KBM-7 (cell line): Measurements from ENCODE around the gene SKAP2.

ENCODE experiments used
- DNase-seq: peaks from one replicate; pipeline ENCODE4 v3.0.0-alpha.2; 2015
- in situ Hi-C: fragments of 300-500 bp; cut with MboI; formaldehyde crosslinking; loops from 2 replicates; pipeline ENCODE4 v1.14.3; 2020; ENCODE audit warnings: low sequenced_read_pairs, low pct_unique_long_range_greater_than_20kb, mixed read lengths

Gene SKAP2

DNA sequence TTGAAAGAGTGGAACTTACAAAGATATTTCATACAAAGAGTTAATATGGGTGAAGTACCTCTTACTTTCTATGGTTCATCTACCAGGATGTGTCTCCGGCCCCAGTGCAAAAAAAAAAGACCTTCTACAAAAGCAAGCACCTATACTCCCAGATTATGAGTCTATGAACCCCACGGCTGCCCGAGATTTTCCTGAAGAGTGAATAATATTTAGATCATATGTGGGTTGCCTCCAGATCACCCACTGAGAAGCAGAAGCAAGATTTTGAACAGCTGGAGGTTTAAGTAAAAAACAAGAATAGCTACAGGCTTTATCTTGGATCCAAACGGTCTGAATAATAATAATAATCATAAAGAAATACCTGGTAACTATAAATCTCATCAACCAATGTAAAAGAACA is 207.7 kb downstream of the SKAP2 start:
- in situ Hi-C loops, result loop anchor here (25.0 kb wide), 1 partner anchor 769 kb away; no protein-coding TSS in a partner anchor
- no peak for DNase-seq

DNA sequence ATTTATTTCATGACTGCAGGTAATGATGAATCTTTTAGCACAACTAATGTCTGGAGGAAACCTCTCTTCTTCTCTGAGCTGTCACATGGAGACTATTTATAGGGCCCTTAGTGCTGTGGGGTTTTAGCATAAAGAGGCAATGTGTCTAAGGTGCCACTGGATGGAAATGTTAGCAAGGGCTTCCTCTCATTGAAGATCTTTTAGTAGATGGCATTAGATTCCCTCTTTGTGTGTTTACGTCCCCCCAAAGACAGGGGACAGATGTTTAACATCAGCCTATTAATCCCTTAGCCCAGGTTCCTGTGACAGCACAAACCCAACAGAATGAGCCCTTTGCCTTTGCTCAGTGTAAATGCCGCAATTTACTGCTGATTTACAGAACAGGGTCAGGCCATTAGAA is 208.6 kb downstream of the SKAP2 start:
- in situ Hi-C loops, result loop anchor here (25.0 kb wide), 1 partner anchor 768 kb away; no protein-coding TSS in a partner anchor
- DNase-seq, result no peak

DNA sequence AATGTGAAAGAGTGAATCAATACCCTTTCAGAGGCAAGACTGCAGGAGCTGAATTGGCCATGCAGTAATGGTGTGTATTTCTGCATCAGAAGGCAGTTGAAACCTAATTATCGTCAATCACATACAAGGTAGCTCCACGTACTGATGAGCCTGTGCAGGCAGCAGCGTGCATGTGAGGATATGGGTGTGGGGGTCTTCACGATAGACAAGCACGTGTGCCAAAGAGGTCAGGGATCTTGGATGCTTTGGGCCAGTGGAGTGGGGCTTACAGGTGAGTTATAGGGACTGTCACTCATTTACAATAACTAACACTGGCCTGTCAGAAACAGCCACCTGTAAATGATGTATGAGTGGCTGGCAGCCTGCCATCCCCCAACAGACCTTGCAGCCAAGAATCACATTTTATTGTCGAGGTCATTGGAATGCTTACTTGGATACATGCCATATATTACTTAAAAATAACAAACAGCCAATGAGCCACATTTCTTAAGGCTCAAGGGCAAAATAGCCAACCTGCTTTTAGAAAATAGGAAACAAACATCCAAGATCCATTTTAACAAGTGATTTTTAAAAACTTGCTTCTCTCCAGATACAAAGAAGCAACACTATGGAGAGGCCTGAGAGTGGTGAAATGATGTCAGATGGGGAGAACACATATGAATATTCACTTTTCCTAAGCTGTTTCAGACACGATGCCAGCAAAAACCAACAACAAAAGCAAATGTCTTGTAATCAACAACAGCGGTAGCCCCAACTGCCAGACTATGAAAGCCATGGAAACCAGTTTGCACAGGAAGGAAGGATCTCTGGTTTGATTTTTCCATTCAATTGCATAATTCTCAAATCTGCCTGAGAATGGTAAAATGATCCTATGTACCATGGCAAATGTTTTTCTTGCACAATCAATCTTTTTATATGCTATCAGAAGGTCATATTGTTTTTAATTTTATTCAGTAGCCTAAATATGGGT is 210.7 kb downstream of the SKAP2 start:
- in situ Hi-C loops, result loop anchor here (25.0 kb wide), 1 partner anchor 766 kb away; no protein-coding TSS in a partner anchor
- no peak for DNase-seq

DNA sequence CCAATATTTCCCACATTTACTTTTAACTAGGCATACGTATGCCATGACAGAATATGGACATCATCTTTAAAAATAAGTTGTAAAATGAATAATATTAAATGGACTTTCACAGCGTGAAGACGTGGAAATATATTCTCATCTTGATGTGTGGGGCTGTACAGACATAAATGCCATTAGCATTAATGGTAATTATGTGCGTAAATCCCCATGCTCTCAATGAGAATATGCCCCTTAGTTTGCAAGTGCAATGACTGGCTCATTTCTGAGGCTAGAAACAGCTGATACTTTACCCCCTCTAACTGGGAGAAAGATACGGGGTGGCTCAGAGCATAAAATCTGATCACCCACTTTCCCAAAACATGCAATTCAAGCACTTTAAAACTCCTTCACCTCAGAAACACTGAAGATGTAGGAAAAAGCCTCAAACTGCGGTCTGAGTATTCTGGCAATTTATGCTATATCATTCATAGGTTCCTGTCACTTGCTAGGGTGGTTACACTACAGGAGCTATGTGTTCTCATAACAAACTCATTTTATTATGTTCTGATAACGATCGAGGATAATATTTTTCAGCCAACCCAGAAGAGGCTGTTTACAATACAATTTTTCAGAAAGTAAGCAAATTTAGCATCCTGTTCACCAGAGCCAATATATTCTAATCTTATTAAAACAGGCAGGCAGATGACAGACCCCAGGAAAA is 211.8 kb downstream of the SKAP2 start:
- DNase-seq, result no peak
- in situ Hi-C loops, result loop anchor here (25.0 kb wide), 1 partner anchor 765 kb away; no protein-coding TSS in a partner anchor

DNA sequence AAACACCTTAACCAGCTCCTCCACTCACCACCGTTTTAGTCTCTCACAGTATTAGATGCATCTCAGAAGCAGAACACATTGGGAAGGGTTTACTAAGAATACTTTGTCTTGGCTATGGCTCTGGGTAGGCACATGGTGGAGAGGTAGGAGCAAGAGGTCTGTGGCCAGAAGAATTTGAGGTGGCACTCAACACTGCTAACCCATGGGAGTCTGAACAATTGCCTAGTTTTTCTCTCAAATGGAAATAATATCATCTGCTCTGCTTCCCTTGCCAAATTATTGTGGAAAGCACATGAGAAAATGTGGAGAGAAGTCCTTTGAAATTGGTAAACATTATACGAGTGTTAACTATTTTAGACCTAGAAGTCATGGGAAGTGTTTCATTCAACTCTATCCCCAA is 214.3 kb downstream of the SKAP2 start:
- no peak for DNase-seq
- in situ Hi-C loops, result loop anchor here (25.0 kb wide), 1 partner anchor 763 kb away; no protein-coding TSS in a partner anchor

DNA sequence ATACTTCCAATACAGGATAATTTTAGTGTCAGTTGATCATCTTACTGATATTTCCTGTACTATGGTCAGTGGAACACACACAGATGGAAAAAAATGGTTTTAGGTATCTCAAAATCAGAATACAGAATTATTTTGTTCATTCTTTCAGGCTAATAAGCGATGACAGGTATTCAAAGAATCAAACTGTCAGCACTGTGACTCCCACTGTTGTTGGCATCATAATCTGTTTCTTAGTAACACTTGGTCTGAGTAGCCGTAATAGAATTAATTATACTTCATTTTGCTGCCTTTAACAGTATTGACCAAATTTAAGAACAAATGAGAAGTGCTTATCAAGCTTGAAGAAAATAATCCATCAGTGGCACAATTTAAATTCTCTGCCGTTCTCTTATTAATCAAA is 215.0 kb downstream of the SKAP2 start:
- no peak for DNase-seq
- in situ Hi-C loops, result no loop called here

DNA sequence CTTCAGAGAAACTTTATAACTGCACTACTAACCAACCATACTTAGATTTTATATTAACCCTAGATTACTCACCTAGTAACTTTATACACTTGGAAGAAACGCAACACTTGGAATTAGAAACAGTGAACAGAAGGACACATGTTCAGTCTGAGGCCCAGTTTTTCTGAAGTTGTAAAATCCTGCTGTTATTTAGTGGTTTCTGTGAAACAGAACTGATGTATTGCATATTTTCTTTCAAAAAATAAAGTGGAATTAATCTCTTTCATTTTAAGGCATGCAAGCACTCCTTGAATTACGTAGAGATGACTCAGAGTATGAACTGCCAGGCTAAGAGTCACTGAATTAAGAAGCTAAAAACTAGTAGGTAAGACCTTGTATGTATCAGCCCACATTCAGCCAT is 215.8 kb downstream of the SKAP2 start:
- no peak for DNase-seq
- in situ Hi-C loops, result no loop called here

DNA sequence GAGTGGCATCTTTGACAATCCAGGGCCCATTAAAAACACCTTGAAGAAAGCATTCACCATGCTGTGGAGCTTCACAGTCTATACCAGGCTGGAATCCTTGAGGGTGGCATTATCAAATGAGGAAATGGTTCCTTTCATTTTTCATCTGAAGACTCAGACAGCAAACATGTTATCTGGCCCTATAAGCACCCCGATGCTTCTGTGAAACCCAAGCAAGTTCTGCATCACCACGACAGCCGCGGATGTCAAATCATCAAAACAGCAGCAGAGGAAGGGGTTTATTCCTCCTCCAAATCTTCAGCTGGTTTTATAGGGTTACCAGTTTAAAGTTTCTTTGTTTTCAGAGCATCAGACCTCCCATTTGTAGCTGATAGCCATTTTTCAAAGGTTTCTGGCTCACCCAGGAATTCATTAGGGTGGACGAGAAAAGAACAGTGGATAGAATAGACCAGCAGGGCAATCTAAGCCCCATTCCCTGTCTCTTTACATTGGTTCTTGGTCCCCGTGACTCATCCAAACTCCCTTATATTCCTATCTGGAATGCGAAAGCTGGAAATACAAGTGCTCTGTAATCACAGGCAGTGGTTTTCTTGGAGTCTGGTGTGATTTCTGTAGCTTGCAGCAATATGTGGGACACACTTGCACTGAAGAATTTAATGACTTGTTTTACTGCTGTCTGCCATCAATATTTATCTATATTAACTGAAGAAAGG is 217.9 kb downstream of the SKAP2 start:
- in situ Hi-C loops, result no loop called here
- no peak for DNase-seq

DNA sequence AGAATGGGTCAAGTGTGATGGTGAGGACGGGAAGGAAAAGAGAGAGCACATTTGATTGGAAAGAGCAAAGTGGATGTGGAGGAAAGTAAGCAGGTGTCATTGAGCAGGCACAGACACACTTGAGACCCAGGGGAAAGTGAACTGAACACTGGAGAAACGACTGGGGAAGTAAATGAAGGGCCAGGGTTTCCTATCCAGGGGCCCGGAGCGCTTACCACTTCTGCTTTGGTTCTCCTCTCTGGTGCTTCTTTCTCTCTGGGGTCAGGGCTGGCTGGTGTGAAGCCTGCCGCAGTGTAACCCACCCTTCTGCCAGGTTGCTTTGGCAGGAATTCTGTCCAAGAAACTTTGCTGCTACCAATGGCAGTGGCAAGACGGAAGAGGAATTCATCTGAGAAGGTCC is 219.3 kb downstream of the SKAP2 start:
- DNase-seq, result peak; percentile 39
- in situ Hi-C loops, result no loop called here

DNA sequence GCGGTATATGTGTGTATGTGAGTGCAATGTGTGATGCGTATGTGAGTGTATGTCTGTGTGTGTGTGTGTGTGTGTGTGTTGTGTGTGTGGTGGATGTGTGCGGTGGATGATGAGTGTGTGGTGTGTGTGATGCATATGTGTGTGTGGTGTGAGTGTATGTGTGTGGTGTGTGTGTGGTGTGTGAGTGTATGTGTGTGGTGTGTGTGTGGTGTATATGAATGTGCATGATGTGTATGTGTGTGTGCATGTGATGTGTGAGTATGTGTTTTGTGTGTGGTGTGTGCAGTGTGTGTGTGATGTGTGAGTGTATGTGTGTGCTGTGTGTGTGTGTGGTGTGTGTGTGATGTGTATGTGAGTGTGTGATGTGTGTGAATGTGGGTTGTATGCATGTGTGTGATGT is 222.0 kb downstream of the SKAP2 start:
- in situ Hi-C loops, result no loop called here
- no peak for DNase-seq

DNA sequence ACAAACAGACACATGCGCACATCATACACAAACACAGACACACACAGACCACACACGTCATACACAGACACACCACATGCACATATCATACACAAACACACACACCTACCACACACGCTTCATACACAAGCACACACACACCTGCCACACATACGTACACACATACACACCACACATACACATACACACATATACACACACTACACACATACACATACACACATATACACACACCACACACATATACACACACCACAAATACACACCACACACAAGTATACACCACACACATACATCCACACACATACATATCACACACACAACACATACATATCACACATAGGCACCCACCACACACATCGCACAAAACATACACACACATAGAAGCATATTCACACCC is 224.7 kb downstream of the SKAP2 start:
- DNase-seq, result no peak
- in situ Hi-C loops, result no loop called here

DNA sequence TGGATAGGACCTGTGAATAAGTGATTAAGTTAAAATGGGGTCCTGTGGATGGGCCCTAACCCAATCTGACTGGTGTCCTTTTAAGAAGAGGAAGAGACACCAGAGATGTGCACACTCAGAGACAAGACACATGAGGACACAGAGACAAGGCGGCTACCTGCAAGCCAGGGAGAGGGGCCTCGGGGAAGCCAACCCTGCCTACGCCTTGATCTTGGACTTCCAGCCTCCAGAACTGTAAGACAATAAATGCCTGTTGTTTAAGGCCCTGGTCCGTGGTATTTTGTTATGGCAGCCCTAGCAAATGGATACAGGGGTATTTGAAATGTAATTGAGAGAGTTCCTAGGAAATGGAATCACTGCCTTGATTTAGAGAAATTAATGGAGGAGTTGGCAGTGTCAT is 225.3 kb downstream of the SKAP2 start:
- in situ Hi-C loops, result no loop called here
- no peak for DNase-seq

DNA sequence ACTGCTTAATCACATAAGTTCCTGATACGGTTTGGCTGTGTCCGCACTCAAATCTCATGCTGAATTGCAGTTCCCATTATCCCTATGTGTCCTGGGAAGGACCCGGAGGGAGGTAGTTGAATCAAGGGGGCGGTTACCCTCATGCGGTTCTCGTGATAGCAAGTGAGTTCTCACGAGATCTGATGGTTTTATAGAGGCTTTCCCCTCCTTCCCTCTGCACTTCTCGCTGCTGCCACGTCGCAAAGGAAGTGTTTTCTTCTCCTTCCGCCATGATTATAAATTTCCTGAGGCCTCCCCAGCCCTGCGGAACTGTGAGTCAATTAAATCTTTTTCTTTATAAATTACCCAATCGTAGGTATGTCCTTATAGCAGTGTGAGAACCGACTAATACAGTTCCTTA is 226.2 kb downstream of the SKAP2 start:
- DNase-seq, result no peak
- in situ Hi-C loops, result no loop called here

DNA sequence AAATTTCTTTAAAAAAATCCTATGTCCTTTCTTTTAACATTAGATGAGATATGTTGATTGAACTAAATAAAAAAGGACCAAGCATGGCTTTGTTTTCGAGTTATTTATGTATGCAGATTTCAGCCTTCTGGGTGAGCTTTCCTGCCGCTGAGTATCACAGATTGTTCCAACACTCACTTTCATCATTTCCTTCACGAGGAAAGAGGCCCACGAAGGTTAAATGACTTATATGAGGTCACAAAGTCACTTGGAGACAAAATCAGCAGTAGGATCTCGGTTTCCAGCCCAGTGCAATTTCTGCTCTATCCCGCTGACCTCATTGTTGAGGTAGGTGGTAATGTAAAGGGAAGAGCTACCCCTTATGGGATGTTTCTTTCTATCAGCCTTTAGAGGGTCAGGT is 226.8 kb downstream of the SKAP2 start:
- in situ Hi-C loops, result no loop called here
- no peak for DNase-seq

DNA sequence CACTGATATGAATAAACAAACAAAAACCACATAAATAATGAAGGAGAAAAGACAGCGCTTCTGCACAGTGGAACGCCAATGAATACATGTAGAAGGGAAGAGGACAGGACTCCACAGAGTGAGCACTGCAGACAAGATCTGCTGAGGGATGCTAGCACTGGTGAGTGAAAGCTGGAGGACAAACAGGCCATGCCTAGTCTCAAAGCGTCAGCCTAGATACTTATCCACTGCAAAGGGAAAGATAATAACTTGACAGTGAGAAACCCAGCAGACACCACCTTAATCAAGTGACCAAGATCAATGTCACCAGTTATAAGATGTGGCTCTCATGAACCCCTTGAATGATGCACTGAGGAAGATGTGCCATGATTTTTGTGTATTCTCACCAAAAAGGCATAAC is 227.6 kb downstream of the SKAP2 start:
- no peak for DNase-seq
- in situ Hi-C loops, result no loop called here

DNA sequence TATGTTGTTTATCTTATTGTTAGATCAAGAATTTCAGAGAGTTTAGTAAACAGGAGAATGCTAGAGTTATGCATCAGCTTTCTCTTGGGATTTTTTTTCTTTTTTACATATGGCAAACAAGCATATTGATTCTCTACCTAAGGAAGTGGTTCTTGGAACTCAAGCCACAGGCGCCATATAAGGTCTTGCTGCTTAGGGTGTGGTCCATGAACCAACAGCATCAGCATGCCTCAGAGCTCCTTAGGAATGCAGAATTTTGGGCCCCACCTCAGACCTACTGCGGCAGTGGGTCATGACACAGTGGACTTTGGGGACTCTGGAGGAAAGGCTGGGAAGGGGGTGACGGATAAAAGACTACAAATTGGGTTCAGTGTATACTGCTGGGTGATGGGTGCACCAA is 230.8 kb downstream of the SKAP2 start:
- DNase-seq, result no peak
- in situ Hi-C loops, result no loop called here

DNA sequence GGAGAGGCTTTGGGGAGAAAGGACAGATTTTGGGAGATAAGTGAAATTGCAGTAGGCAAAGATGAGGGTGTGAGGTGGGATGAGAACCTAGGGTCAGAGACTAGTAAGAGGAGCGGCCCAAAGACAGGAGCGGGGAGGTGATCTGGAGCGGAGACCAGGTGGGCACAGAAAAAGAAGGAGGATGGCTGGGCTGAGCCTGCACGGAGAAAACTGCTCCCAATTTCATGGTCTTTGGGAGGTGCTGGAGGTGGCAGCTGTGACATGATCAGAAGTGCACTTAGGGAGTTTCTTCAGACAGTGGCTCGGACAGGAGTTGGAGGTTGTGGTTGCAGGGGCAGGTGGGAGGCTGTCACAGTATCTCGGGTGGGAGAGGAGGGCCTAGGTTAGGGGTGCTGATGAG is 232.8 kb downstream of the SKAP2 start:
- in situ Hi-C loops, result no loop called here
- no peak for DNase-seq

DNA sequence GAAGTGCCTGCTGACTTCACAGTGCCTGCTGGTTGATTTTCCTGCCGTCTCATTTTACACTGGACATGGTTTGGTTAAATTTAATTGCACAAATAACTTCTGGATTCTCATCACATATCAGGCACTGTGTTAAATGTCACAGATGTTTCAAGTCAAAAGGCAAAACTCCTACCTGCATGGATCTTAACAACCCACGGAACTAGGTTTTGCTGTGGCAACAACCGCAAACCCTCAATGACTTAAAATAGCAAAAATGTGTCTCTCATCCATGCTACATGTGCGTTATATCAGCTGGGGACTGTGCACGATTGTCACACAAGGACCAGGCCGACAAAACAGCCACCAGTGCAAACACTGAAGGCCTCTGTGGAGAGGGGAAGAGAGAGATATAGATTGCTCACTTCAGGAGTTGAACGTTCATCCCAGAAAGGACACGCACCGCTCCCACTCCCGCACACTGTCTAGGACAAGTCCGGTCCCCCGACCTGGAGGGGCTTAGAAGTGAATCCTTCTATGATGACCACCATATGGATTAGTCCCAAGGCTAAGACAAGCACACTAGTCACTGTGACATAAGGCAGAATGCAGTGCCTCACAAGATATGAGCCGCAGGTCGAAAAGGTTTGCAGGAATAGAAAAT is 233.3 kb downstream of the SKAP2 start:
- DNase-seq, result no peak
- in situ Hi-C loops, result no loop called here

DNA sequence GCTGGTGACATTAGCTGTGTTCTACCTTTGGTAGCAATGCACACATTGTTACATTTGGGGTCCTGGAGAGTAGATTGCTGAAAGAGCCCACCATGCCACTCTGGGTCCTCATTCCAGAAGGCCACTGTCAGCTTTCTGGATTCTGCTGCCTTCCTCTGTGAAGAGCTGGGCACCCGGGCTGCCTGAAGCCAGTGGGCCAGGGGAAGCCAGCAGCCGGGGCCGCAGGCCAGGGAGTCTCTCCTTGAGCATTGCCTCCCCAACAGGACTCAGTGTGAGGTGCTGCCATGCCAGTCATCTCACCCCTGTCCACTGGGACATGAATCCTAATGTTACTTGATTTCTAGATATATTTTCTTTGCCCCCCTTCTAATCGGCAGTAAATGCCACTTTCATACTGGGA is 234.0 kb downstream of the SKAP2 start:
- in situ Hi-C loops, result no loop called here
- no peak for DNase-seq
